NCI-H2196 treated with DMSO at 0.1 percent for 48 hours (cell line): ENCODE data around the gene MTO1.
A peak's percentile ranks its signal among the peaks of the same experiment; 100 is the strongest.
"Not testable (repeated sequence)": the region's sequence is repeated elsewhere in the genome, so short reads cannot be mapped to it uniquely, and the experiment has no call there.

ENCODE experiments used
- DNase-seq: peaks from one replicate; lab custom pipeline; 2025; ENCODE audit not compliant: unreplicated experiment; lab: John Stamatoyannopoulos, UW

MTO1 gene, protein sequence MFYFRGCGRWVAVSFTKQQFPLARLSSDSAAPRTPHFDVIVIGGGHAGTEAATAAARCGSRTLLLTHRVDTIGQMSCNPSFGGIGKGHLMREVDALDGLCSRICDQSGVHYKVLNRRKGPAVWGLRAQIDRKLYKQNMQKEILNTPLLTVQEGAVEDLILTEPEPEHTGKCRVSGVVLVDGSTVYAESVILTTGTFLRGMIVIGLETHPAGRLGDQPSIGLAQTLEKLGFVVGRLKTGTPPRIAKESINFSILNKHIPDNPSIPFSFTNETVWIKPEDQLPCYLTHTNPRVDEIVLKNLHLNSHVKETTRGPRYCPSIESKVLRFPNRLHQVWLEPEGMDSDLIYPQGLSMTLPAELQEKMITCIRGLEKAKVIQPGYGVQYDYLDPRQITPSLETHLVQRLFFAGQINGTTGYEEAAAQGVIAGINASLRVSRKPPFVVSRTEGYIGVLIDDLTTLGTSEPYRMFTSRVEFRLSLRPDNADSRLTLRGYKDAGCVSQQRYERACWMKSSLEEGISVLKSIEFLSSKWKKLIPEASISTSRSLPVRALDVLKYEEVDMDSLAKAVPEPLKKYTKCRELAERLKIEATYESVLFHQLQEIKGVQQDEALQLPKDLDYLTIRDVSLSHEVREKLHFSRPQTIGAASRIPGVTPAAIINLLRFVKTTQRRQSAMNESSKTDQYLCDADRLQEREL

DNA sequence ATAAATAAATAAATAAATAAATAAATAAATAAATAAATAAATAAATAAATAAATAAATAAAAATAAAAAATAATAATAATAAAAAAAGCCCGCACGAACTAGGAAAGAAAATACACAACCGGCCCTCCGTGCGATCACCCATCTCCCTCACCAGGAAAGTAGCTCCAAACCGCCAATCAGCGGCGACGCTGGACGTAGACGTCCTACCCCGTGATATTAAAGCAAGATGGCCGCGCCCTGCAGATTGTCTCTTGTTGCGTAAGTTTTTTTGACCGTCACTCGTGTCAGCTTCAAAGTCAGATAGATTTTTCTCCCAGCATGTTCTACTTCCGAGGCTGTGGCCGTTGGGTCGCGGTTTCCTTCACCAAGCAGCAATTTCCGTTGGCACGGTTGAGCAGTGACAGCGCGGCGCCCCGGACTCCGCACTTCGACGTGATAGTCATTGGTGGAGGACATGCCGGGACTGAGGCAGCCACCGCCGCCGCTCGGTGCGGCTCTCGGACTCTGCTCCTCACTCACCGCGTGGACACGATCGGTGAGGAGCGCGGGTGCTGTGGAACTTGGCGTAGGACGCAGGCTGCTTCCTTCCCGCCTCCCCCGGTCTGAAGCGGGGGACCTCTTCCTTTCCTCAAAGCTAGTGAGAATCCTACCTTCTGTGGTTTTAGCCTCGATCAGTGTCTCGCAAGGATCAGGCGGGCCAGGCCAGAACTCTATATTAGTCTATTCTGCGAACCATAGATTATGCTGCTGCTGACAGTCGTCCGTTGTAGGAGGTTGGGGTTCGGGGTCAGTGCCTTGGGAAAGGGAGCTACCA, at the start of gene MTO1:
Gene MTO1 (plus strand): TSS at position 201 of the 814 bp plus-strand sequence. CDS start 118 bp downstream, at position 319.
- peak; percentile 59 for DNase-seq

DNA sequence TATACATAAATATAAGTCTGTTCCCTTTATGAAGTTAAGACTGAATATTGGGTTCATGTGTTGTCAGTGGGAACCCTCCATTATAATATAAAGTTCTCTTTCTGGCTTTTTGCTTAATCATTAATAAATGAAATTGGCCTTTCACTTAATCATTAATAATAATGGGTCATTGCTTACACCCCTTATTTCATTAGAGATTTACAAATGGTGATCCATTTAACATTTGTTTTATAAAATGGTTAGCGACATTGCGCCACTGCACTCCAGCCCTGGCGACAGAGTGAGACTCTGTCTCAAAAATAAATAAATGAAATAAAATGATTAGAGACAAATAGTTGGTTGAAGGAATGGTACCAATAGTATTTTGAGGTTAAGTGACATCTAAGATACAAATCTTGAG, 48.4 kb upstream of the MTO1 start:
- DNase-seq, result no peak

DNA sequence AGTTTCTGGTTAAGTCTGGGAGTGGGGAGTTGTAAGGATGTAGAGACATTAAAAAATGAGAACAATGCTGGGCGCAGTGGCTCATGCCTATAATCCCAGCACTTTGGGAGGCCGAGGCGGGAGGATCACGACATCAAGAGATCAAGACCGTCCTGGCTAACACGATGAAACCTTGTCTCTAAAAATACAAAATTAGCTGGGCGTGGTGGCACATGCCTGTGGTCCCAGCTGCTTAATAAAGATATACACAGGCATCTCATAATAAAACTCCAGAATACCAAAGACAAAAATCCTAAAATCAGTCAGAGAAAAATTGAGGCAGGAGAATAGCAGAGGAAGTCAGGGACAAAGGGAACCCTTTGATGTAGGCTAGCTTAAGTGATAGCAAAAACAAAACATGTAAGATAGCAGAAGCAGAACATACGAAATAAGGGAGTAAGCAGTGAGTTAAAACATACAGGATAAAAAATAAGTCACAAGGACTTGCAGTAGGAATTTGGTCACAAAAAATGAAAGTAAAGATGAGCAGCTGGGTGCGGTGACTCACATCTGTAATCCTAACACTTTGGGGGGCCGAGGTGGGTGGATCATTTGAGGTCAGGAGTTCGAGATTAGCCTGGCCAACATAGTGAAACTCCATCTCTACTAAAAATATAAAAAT, 43.3 kb upstream of the MTO1 start:
- DNase-seq, result no peak

DNA sequence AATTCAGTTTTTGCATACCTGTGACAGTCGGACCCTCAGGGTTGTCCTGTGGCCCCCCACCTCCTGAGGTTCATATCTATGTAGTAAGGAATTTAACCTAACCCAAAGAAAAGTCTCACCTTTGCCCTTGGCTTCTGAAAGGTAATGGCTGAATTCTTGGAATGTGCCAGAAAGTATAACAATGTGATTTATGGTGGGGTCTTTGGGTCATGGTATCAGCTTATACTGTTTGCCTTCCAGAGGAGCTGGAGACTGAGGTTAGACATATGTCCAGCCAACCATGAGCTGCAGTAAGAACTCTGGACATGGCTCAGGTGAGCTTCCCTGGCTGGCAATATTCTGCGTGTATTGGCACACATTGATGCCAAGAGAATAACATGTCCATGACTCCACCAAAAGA, 40.0 kb upstream of the MTO1 start:
- no peak for DNase-seq

DNA sequence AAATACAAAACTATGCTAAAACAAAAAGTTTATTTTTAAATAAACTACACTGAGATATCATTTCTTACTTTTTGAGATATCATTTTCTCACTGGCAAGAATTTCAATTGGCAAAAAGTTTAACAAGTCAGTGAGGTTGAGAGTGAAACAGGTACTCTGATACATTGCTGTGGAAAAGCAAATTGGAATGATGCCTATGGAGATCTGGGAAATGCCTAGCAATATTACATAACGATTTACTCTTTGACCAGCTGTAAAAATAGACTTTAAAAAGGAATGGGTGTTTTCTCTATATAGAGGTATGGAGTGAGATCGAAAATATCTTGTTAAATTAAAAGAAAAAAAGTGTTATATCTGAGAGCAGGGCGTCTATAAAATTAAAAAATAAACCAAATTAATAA, 26.3 kb upstream of the MTO1 start:
- no peak for DNase-seq

DNA sequence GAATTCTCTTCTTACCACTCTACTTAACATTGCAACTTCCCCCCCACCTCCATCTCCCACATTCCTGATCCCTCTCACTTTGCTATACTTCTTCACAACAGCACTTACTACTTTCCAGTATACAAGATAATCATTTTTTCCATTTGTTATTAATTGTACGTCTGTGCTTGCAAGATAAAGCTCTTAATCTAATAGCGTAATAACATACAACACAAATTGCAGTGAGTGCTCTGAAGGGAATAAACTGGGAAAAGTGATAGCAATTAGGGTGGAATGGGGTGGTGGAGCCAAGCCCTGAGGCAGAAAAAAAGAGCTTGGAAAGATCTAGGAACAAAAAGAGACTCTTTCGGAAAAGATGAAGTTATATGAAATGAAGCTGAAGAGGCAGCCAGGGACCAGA, 18.0 kb upstream of the MTO1 start:
- DNase-seq, result no peak

DNA sequence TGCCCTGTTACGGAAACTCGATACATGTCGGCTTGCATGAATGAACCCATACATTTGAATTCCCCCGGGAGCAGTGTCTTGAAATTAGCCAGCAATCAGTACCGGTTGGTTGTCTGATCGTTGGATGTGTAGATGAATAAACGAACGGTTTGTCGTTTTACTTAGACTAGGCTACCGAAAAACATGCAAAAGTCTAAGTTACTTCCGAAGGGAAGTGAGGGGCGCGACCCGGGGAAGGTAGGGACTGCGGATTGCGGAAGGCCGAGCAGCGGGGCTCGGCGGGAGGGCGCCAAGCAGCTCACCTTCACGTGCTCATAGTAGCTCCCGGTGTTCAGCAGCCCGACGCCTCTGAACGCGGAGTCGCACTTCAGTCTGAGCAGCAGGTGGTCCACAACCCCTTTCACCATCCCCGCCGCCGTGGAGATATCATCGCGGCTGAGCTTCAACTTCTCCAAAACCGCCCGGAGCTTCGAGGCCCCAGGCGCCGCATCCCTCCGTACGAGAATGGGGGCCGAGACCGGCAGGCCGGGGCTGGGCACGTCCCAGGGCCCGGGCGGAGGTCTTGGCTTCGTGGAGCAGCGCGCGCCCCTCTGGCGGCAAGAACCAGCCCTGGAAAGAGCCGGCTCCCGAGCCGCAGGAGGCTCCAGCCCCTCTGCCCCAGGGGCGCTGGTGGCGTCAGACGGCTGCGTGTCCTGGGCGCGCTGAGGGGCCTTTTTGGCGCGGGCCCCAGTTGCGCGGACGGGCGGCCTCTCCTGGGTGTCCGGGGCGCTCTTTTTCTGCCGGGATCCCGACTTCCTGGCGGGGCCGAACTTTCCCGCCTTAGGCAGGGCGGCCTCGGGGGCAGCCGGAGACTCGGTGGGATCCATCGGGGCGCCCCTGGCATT, 10.1 kb upstream of the MTO1 start:
- peak; percentile 16 for DNase-seq

DNA sequence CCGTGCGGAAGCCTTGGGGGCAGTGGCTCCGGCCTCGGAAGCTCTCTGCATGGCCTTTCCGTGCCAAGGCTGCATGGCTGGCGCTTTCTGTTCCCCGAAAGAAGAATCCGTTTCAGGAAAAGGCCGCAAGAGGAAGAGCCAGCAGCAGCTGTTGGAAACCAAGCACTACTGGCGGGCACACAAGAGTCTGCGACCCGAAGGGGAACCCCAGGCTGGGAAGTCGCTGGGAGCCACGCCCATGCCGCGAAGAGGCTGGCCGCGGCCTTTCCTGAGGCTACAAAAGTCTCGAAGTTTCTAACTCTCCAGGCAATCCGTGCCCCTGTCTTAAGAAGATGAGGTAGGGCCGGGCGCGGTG, 9.5 kb upstream of the MTO1 start, which contains the start of gene CGAS:
Gene CGAS (minus strand): TSS at position 191 of the 355 bp plus-strand sequence. CDS start 116 bp downstream, at position 75.
- DNase-seq, result peak; percentile 68

DNA sequence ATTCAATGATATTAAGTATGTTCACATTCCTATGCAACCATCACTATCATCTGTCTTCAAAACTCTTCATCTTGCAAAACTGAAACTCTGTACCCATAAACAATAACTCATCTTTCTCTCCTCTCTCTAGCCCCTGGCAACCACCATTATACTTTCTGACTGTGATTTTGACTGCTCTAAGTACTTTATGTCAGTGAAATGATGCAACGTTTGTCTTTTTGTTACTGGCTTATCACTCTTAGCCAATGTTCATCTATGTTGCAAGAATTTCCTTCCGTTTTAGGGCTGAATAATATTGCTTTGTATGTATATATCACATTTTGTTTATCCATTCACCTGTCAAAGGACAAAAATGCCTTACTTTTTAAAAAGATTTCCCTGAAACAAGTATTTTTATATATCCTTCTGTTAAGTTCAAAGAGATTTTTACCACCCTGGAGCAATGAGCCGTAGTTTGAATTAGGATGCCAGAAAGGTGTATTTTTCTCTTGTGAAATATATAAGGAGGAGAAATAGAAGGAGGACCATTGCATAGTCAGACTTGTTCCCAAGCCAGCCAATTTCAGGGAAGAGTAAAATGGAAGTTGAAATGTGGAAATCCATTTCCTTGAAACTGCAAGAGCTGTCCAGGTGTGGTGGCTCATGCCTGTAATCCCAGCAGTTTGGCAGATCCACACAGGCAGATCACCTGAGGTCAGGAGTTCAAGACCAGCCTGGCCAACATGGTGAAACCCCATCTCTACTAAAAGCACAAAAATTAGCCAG, 5.5 kb upstream of the MTO1 start:
- DNase-seq, result no peak

DNA sequence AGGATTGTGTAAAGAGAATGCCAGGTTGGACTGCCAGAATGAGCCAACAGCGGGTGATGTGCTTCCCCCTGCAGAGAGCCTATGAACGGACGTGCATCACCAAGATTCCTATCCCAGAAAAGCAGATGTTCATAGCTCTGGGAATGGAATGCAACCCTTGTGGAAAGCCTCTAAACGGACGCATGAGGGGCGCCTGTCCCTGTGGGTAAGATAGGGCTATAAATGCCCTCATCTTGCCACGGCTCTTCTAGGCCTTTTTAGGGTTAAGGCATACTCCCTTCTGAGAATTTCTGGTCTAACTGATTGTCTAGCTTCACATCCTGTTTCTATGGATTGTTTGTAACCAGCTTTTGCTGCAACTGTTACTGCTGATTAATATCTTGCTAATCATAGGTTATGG, 2.1 kb upstream of the MTO1 start:
- DNase-seq, result not testable (repeated sequence)

DNA sequence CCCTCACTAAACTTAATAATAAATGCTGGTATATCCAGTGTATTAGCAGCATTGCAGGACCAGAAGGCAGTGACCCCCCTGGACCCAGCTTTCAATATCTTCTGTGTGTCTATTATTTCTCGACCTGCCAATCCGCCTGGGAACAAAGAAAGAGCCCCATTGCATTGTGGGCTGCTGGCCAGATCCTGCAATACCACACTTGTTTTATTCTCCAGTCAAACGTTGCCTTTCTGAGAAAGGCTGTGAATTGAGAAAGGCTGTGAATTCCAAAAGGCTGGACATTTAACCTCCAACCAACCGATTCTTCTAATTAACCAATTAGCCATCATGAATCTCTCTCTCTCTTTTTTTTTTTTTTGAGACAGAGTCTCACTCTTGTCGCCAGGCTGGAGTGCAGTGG, 1.5 kb upstream of the MTO1 start:
- DNase-seq, result no peak

DNA sequence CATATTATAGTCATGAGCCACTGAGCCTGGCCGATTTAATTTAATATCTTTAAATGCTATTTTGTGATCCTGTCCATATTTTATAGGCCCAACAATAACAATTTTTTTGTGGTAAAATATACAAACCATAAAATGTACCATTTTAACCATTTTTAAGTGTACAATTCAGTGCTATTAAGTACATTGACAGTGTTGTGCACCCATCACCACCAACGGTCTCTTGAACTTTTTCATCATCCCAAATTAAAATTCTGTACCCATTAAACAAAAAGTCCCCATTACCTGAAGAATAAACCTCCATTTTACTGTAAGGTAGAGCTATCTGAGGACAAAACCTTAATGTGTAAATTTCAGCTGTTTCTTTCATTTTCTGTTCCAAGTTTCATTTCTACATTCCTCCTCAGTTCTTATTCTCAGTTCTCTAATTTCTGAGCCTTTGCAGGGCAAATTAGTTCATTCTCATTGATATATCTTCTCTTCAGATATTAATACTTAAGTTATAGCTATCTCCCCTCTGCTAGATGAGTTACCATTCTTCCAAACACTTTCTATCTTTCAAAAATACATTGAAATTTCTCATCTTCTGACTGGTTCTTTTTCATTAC, 10.3 kb downstream of the MTO1 start:
- no peak for DNase-seq

DNA sequence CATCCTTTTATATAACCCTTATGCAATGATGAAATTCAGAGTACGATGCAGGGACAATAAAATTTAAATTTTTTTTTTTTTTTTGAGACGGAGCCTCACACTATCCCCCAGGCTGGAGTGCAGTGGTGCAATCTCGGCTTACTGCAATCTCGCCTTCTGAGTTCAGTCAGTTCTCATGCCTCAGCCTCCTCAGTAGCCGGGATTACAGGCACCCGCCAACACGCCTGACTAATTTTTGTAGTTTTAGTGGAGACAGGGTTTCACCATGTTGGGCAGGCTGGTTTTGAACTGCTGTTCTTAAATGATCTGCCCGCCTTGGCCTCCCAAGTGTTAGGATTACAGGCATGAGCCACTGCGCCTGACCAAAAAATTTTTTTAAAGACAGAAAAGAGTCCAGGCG, 15.2 kb downstream of the MTO1 start:
- DNase-seq, result no peak

DNA sequence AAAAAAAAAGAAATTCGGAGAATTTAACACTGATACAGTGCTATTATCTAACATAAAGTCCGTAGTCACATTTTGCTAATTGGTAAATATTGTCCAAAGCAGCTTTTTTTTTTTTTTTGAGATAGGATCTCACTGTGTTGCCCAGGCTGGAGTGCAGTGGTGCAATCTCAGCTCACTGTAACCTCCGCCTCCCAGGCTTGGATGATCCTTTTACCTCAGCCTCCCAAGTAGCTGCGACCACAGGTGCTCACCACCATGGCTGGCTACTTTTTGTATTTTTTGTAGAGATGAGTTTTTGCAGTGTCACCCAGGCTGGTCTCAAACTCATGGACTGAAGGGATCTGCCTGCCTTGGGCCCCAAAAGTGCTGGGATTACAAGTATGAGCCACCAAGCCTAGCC, 15.9 kb downstream of the MTO1 start:
- no peak for DNase-seq

DNA sequence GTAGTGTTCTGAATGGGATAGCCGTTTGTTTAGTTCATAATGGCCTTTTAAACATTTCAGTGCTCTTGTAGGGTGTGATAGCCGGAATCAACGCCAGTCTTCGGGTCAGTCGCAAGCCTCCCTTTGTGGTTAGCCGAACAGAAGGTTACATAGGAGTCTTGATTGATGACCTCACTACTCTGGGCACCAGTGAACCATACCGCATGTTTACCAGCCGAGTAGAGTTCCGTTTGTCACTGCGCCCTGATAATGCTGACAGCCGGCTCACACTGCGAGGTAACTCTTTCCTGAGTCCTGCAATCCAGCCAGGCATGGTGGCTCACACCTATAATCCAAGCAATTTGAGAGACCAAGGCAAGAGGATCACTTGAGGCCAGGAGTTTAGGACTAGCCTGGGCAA, 20.4 kb downstream of the MTO1 start:
- no peak for DNase-seq

DNA sequence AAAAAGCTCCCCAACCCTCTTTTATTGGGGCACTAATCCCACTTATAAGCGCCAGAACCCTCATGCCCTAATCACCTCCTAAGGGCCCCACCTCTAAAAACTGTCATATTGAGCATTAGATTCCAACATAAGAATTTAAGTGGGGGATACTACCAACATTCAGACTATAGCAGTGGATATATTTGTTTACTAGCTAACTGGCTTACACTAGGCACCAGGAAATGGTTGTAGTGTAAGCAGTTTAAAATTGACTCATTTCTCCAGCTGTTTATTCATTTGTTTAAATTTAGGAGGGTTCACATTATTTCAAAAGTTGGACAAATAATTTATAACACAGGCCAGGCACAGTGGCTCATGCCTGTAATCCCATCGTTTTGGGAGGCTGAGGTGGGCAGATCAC, 22.9 kb downstream of the MTO1 start:
- DNase-seq, result no peak

DNA sequence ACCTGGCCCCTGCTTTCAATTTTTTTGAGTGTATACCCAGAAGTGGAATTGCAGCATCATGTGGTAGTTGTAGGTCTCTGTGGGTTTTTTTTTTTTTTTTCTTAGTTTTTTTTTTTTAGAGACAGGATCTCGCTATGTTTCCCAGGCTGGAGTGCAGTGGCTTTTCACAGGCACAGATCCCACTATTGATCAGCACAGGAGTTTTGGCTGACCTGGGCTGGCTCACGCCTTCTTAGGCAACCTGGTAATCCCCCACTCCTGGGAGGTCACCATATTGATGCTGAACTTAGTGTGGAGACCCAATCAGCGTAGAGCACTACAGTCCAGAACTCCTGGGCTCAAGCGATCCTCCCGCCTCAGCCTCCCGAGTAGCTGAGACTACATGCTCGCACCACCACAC, 25.9 kb downstream of the MTO1 start:
- no peak for DNase-seq

DNA sequence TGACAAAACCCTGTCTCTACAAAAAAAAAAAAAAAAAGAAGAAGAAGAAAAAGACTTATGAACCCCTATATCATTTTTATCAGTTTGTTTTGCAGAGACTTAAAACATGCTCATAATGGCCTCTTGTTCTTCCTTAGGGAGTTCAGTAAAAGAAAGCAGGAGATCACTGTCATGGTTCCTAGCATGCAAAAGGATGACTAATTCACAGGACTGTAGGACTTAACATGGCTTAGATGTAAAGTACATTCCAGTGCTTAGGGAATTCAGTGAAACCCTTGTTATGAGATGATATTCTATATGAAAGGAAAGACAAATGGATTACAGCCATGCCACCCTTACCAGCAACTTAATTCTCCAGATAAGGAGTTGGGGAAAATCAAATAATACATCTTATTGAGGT, 29.8 kb downstream of the MTO1 start:
- DNase-seq, result no peak

DNA sequence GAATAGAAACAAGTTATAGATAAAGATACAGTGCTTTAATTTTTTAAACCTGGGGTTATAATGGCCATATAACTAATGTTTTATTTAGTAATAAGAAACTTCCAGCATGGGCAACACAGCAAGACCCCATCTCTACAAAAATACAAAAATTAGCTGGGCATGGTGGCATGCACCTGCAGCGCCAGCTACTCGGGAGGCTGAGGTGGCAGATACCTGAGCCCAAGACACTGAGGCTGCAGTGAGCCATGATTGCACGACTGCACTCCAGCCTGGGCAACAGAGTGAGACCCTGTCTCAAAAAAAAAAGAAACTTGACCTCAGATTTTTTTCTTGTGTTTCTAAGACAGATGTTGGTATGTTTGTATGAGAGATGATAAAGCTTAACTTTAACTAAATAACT, 36.4 kb downstream of the MTO1 start:
- DNase-seq, result no peak
